CD14-positive monocyte (primary cell): ENCODE measurements around the gene FBXO41. TPM values are rescaled to one million over a fixed set of nuclear protein-coding genes. Genes with fewer than 3 reads are reported as not detected.

Experiments
- DNase-seq, 3 donors: peaks; one replicate each; pipeline ENCODE4 v3.0.0-alpha.2; 2011 to 2022
- H2AFZ ChIP-seq: 2 replicates; pipeline ENCODE4 v1.6.0; 2012; ENCODE audit warnings: mild to moderate bottlenecking, low read depth, low read length, inconsistent platforms; ENCODE audit not compliant: insufficient read depth, poor library complexity, severe bottlenecking
- H3K27ac ChIP-seq, 2 donors: 1 replicate in 1 of 2; 2 replicates in 1 of 2; pipeline ENCODE4 v1.5.1; 2012 to 2013; ENCODE audit warnings: low read length in 2 of 2, control low read depth in 1 of 2, inconsistent platforms in 1 of 2, low read depth in 1 of 2, mild to moderate bottlenecking in 1 of 2
- H3K27me3 ChIP-seq, 2 donors: one replicate each; pipeline versions ENCODE4 v1.6.0 to v1.6.1; 2011 to 2013; ENCODE audit warnings: low read length in 2 of 2; ENCODE audit not compliant: control insufficient read depth in 2 of 2, insufficient read depth in 2 of 2
- H3K36me3 ChIP-seq, 2 donors: replicated peaks in 1 of 2; 1 replicate in 1 of 2; 2 replicates in 1 of 2; pipeline versions ENCODE4 v1.5.1 to v1.6.1; 2012 to 2013; ENCODE audit warnings: low read length in 2 of 2, control low read depth in 1 of 2, inconsistent platforms in 1 of 2, mild to moderate bottlenecking in 1 of 2; ENCODE audit not compliant: insufficient read depth in 2 of 2, control insufficient read depth in 1 of 2
- H3K4me1 ChIP-seq, 2 donors: 1 replicate in 1 of 2; 2 replicates in 1 of 2; pipeline versions ENCODE4 v1.5.1 to v1.6.1; 2012 to 2013; ENCODE audit warnings: low read length in 2 of 2, control low read depth in 1 of 2, inconsistent platforms in 1 of 2, mild to moderate bottlenecking in 1 of 2, moderate library complexity in 1 of 2; ENCODE audit not compliant: insufficient read depth in 2 of 2, control insufficient read depth in 1 of 2
- H3K4me2 ChIP-seq: replicated peaks from 2 replicates; pipeline ENCODE3; 2012; ENCODE audit warnings: low read length, moderate library complexity, mild to moderate bottlenecking; ENCODE audit not compliant: poor library complexity, severe bottlenecking; ENCODE audit errors: extremely low read depth
- H3K4me3 ChIP-seq, 3 experiments: fragments of 200-600 bp in 1 of 3; sonication (generic) in 1 of 3; replicated peaks in 1 of 3; 1 replicate in 2 of 3; 2 replicates in 1 of 3; pipeline ENCODE4 v1.5.1; 2011 to 2013; ENCODE audit warnings: low read length in 3 of 3, mild to moderate bottlenecking in 3 of 3, control low read depth in 2 of 3, low read depth in 2 of 3, inconsistent platforms in 1 of 3, moderate library complexity in 1 of 3
- H3K79me2 ChIP-seq: 2 replicates; pipeline ENCODE4 v1.6.0; 2012; ENCODE audit warnings: mild to moderate bottlenecking, control low read depth, inconsistent platforms, low read length, moderate library complexity; ENCODE audit not compliant: insufficient read depth
- H3K9ac ChIP-seq: 2 replicates; pipeline ENCODE4 v1.6.0; 2017; ENCODE audit warnings: low read length, mild to moderate bottlenecking; ENCODE audit not compliant: insufficient read depth, poor library complexity, severe bottlenecking
- H3K9me3 ChIP-seq, 2 donors: replicated peaks in 1 of 2; 1 replicate in 1 of 2; 2 replicates in 1 of 2; pipeline versions ENCODE4 v1.5.1 to v1.6.1; 2012 to 2013; ENCODE audit warnings: low read length in 2 of 2, control low read depth in 1 of 2; ENCODE audit not compliant: control insufficient read depth in 1 of 2, insufficient read depth in 1 of 2
- H4K20me1 ChIP-seq: 2 replicates; pipeline ENCODE4 v1.6.0; 2012; ENCODE audit warnings: mild to moderate bottlenecking, low read length, control low read depth, moderate library complexity; ENCODE audit not compliant: insufficient read depth
- H3K27ac Mint-ChIP-seq, 7 donors: one replicate each; pipeline ENCODE4 v1.8.0; 2020; ENCODE audit warnings: mild to moderate bottlenecking in 7 of 7, mixed read lengths in 7 of 7, moderate library complexity in 6 of 7, inconsistent platforms in 2 of 7
- H3K27me3 Mint-ChIP-seq, 3 donors: one replicate each; pipeline ENCODE4 v1.8.0; 2021 to 2022; ENCODE audit warnings: low read depth in 3 of 3, mild to moderate bottlenecking in 3 of 3, mixed read lengths in 3 of 3, moderate library complexity in 3 of 3, inconsistent platforms in 1 of 3
- H3K36me3 Mint-ChIP-seq, 2 donors: one replicate each; pipeline ENCODE4 v1.8.0; 2020; ENCODE audit warnings: mixed read lengths in 2 of 2, inconsistent platforms in 1 of 2, mild to moderate bottlenecking in 1 of 2
- H3K4me1 Mint-ChIP-seq: one replicate; pipeline ENCODE4 v1.8.0; 2020; ENCODE audit warnings: mild to moderate bottlenecking, mixed read lengths
- H3K4me3 Mint-ChIP-seq, 2 donors: one replicate each; pipeline ENCODE4 v1.8.0; 2020; ENCODE audit warnings: mild to moderate bottlenecking in 2 of 2, mixed read lengths in 2 of 2, moderate library complexity in 1 of 2
- H3K9me3 Mint-ChIP-seq, 7 donors: one replicate each; pipeline ENCODE4 v1.8.0; 2020 to 2022; ENCODE audit warnings: mixed read lengths in 7 of 7, mild to moderate bottlenecking in 6 of 7, moderate library complexity in 6 of 7, inconsistent platforms in 2 of 7
- WGBS: methylation state at CpG from one replicate; pipeline ENCODE4 v1.1.5; 2013; ENCODE audit warnings: missing lambda C conversion rate; ENCODE audit not compliant: insufficient coverage; 5-methylcytosine and 5-hydroxymethylcytosine counted together
- intact Hi-C, 2 donors: fragments of 100-400 bp; cut with micrococcal nuclease; formaldehyde crosslinking; loops; one replicate each; pipeline versions ENCODE4 v1.15.0 to v1.15.1; 2023
- polyA plus RNA-seq, 3 donors: library from polyadenylated mRNA; depleted of rRNA in 1 of 3; unstranded in 2 of 3; stranded (reverse) in 1 of 3; fragments of 300-500 nt in 2 of 3; fragments of >200 nt in 1 of 3; fragmentation: Illumina TruSeq in 2 of 3; gene quantifications; 1 replicate in 2 of 3; 2 replicates in 1 of 3; pipeline ENCODE4 v1.2.3, GENCODE V29; 2012 to 2021
- TF ChIP-seq, protein P1 (sequence below): fragments of 200-600 bp; IDR thresholded peaks from one replicate; pipeline ENCODE4 v1.8.0; 2022; ENCODE audit warnings: antibody characterized with exemption, mild to moderate bottlenecking

The FBXO41 gene
- polyA plus RNA-seq, 3 donors: 0.29 to 17.1 (median 0.52) TPM

DNA sequence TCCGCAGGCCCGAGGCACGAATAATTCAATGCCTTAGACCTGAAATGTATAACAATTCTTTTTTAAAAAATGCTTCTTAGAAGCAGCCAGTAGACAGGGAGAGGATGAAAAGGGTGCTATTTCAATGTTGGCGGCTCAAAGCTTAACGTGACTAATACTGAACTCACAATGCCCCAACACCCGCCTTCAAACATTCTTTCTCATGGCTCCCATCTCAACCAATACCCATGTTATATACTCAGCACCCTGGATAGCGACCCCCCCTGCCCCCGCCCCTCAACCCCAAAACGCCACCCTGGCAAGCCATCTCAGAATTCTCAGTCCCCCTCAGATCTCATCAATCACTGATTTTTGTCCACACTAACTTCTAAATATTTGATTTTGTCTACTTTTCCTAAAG is 4.4 kb downstream of the FBXO41 start:
- WGBS: 86% methylated on average over 4 of the region's 9 CpGs
- Histone ChIP-seq H3K9me3 (no peaks in the 10 kb centered on the region), H3K9ac (no peak overlapping the region), H3K79me2 (peaks cover 35% of the 10 kb centered on the region), H3K27me3 (no peaks in the 10 kb centered on the region), H3K4me1 (peaks cover 13 to 18% of the 10 kb centered on the region in 2 donors), H4K20me1 (peaks cover 57% of the 10 kb centered on the region), H3K4me2 (no peak overlapping the region), H2AFZ (no peak overlapping the region), H3K27ac (no peak overlapping the region), H3K36me3 (peaks cover 0 to 6% of the 10 kb centered on the region in 2 donors), H3K4me3 (no peak overlapping the region)
- Mint-ChIP-seq H3K9me3 (peaks cover 0 to 1% (median 0%) of the 10 kb centered on the region in 7 donors), H3K27me3 (no peaks in the 10 kb centered on the region), H3K4me3 (no peak overlapping the region), H3K4me1 (peaks cover 16% of the 10 kb centered on the region), H3K36me3 (peaks cover 11 to 15% of the 10 kb centered on the region in 2 donors), H3K27ac (no peak overlapping the region)
- intact Hi-C loops: no loop called here
- TF ChIP-seq, protein P1, sequence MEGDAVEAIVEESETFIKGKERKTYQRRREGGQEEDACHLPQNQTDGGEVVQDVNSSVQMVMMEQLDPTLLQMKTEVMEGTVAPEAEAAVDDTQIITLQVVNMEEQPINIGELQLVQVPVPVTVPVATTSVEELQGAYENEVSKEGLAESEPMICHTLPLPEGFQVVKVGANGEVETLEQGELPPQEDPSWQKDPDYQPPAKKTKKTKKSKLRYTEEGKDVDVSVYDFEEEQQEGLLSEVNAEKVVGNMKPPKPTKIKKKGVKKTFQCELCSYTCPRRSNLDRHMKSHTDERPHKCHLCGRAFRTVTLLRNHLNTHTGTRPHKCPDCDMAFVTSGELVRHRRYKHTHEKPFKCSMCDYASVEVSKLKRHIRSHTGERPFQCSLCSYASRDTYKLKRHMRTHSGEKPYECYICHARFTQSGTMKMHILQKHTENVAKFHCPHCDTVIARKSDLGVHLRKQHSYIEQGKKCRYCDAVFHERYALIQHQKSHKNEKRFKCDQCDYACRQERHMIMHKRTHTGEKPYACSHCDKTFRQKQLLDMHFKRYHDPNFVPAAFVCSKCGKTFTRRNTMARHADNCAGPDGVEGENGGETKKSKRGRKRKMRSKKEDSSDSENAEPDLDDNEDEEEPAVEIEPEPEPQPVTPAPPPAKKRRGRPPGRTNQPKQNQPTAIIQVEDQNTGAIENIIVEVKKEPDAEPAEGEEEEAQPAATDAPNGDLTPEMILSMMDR: no peak
- no peak for DNase-seq

DNA sequence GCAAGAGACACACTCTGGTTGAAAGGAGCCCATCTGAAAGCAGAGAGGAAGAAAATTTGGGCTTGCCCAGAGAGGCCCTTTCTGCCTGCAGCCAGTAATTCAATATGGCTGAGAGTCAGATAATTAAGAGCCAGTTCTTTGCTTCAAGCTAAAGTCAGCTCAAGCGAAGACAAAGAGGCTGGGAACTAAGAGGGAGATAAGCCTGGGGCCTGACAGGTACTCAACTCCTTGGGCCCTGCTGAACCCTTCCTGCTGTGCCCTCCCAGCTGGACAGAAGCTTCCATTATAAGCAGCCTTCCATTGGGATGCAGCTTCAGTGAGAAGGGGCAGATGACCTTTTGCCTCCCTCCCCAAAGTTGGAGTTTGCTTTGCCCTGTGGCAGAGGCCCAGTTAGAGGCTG is 12.0 kb downstream of the FBXO41 start:
- Histone ChIP-seq H3K27me3 (peaks cover 6 to 16% of the 10 kb centered on the region in 2 donors), H3K4me2 (no peak overlapping the region), H3K9me3 (no peaks in the 10 kb centered on the region), H3K4me3 (no peak overlapping the region), H3K9ac (no peak overlapping the region), H3K36me3 (peaks cover 0 to 8% of the 10 kb centered on the region in 2 donors), H2AFZ (no peak overlapping the region), H4K20me1 (peaks cover 38% of the 10 kb centered on the region), H3K27ac (no peak overlapping the region), H3K4me1 (peaks cover 0 to 5% of the 10 kb centered on the region in 2 donors), H3K79me2 (no peaks in the 10 kb centered on the region)
- peaks cover 0 to 7% (median 0%) of the 10 kb centered on the region in 7 donors for H3K9me3 Mint-ChIP-seq
- H3K4me1 Mint-ChIP-seq: peaks cover 5% of the 10 kb centered on the region
- H3K4me3 Mint-ChIP-seq: no peak overlapping the region
- DNase-seq: no peak
- H3K27me3 Mint-ChIP-seq: peaks cover 16 to 22% (median 21%) of the 10 kb centered on the region in 3 donors
- H3K27ac Mint-ChIP-seq: peak overlapping the region in 1 of 7 donors; percentile 50
- TF ChIP-seq, protein P1: no peak
- 100% methylated on average over 1 of the region's 1 CpG for WGBS
- H3K36me3 Mint-ChIP-seq: peaks cover 23 to 45% of the 10 kb centered on the region in 2 donors
- intact Hi-C loops: no loop called here
